Measurements from ENCODE around the gene KCNH6. TPM values are rescaled to one million over a fixed set of nuclear protein-coding genes. Genes with fewer than 3 reads are reported as not detected.

The KCNH6 gene
- polyA plus RNA-seq, 1 experiment, result 0.10 TPM

DNA sequence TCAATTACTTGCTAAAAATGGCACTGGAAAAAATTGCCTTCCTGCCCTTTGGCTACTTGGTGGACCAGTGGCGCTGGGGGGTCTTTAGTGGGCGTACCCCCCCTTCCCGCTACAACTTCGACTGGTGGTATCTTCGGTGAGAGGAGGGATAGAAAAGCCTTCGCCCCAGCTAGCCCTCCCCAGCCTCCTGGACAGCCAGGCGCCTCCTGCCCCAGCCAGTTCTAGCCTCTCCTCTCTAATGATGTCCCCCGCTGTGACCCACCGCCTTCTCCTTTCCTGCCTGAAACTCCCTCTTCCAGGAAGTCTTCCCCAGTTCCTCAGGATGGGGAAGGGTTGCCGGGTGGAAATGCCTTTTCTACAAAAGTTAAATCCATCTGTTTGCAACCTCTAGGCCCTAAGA, 40.1 kb upstream of the KCNH6 start:
- DNase-seq (ENCODE audit: low read depth), result no peak
- no peaks in the 10 kb centered on the region; the same call in 1 of the 2 replicates for H3K36me3 ChIP-seq (ENCODE audit: control insufficient read depth, insufficient read depth, low read length)
- TF ChIP-seq, protein P1, sequence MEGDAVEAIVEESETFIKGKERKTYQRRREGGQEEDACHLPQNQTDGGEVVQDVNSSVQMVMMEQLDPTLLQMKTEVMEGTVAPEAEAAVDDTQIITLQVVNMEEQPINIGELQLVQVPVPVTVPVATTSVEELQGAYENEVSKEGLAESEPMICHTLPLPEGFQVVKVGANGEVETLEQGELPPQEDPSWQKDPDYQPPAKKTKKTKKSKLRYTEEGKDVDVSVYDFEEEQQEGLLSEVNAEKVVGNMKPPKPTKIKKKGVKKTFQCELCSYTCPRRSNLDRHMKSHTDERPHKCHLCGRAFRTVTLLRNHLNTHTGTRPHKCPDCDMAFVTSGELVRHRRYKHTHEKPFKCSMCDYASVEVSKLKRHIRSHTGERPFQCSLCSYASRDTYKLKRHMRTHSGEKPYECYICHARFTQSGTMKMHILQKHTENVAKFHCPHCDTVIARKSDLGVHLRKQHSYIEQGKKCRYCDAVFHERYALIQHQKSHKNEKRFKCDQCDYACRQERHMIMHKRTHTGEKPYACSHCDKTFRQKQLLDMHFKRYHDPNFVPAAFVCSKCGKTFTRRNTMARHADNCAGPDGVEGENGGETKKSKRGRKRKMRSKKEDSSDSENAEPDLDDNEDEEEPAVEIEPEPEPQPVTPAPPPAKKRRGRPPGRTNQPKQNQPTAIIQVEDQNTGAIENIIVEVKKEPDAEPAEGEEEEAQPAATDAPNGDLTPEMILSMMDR (IDR thresholded peaks at IDR 0.05; ENCODE audit: insufficient read depth, low read depth, low read length), result no peak
- POLR2A ChIA-PET, result no interaction called here
- CTCF ChIA-PET, result interaction anchor here (7.2 kb wide), 1 partner anchor 57 kb away, joined by 135 read pairs; no protein-coding TSS in a partner anchor
- H3K27me3 ChIP-seq (ENCODE audit: control insufficient read depth, insufficient read depth, low read length), result no peaks in the 10 kb centered on the region
- H3K4me3 ChIP-seq (ENCODE audit: low read depth, low read length), result no peak overlapping the region

GRCh38 chr17:63483655-63484575, 39.2 kb upstream of the KCNH6 start:
- ChIA-PET CTCF (interaction anchor here (7.2 kb wide), 1 partner anchor 58 kb away, joined by 135 read pairs; no protein-coding TSS in a partner anchor), POLR2A (no interaction called here)
- no peak for DNase-seq (ENCODE audit: low read depth)

GRCh38 chr17:63486317-63487013, 36.7 kb upstream of the KCNH6 start:
- no peak overlapping the region for H3K4me3 ChIP-seq (ENCODE audit: low read depth, low read length)
- peaks cover under 1% of the 10 kb centered on the region; the same call in 1 of the 2 replicates for H3K27me3 ChIP-seq (ENCODE audit: control insufficient read depth, insufficient read depth, low read length)
- no peaks in the 10 kb centered on the region; the same call in 1 of the 2 replicates for H3K36me3 ChIP-seq (ENCODE audit: control insufficient read depth, insufficient read depth, low read length)
- TF ChIP-seq, protein P1 (IDR thresholded peaks at IDR 0.05; ENCODE audit: insufficient read depth, low read depth, low read length), result no peak
- no peak for DNase-seq (ENCODE audit: low read depth)
- ChIA-PET POLR2A (no interaction called here), CTCF (interaction anchor here (0.5 to 4.2 kb wide), 7 partner anchors 7 to 747 kb away, joined by 3 to 27 read pairs (median 3); partner anchors contain the start of gene ACE)

More at GRCh38 chr17:63483655-63484575, 39.2 kb upstream of the KCNH6 start:
- Histone ChIP-seq H3K36me3 (ENCODE audit: control insufficient read depth, insufficient read depth, low read length) (no peaks in the 10 kb centered on the region; the same call in 1 of the 2 replicates), H3K27me3 (ENCODE audit: control insufficient read depth, insufficient read depth, low read length) (no peaks in the 10 kb centered on the region), H3K4me3 (ENCODE audit: low read depth, low read length) (no peak overlapping the region)
- TF ChIP-seq, protein P1 (IDR thresholded peaks at IDR 0.05; ENCODE audit: insufficient read depth, low read depth, low read length), result no peak

GRCh38 chr17:63487014-63487339, 36.2 kb upstream of the KCNH6 start:
- TF ChIP-seq, protein P1 (IDR thresholded peaks at IDR 0.05; ENCODE audit: insufficient read depth, low read depth, low read length), result no peak
- no peak overlapping the region for H3K4me3 ChIP-seq (ENCODE audit: low read depth, low read length)
- no peak for DNase-seq (ENCODE audit: low read depth)
- no peaks in the 10 kb centered on the region; the same call in 1 of the 2 replicates for H3K36me3 ChIP-seq (ENCODE audit: control insufficient read depth, insufficient read depth, low read length)
- ChIA-PET POLR2A (no interaction called here), CTCF (interaction anchor here (0.6 to 4.2 kb wide), 6 partner anchors 8 to 61 kb away, joined by 3 to 27 read pairs (median 4); partner anchors contain the start of gene ACE)
- H3K27me3 ChIP-seq (ENCODE audit: control insufficient read depth, insufficient read depth, low read length), result peaks cover 2% of the 10 kb centered on the region; the same call in 1 of the 2 replicates

DNA sequence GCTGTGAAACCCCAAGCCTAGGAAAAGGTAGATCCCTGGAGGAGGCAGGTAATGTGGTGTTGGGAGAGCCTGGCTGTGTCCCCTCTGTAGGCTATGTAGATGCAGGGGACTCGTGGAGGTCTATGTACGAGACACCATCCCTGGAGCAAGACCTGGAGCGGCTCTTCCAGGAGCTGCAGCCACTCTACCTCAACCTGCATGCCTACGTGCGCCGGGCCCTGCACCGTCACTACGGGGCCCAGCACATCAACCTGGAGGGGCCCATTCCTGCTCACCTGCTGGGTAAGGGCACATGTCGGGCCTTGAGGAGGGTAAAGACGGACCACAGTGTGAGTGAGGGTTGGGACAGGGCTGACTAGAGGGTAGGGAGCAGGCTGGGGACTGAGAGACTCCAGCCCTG, 34.3 kb upstream of the KCNH6 start:
- DNase-seq (ENCODE audit: low read depth), result no peak

More for the DNA sequence above, 34.3 kb upstream of the KCNH6 start:
- H3K36me3 ChIP-seq (ENCODE audit: control insufficient read depth, insufficient read depth, low read length), result no peaks in the 10 kb centered on the region; the same call in 1 of the 2 replicates
- ChIA-PET POLR2A (no interaction called here), CTCF (interaction anchor here (0.6 to 4.2 kb wide), 3 partner anchors 10 to 96 kb away, joined by 4 to 27 read pairs (median 5); no protein-coding TSS in a partner anchor)
- H3K4me3 ChIP-seq (ENCODE audit: low read depth, low read length), result no peak overlapping the region
- TF ChIP-seq, protein P1 (IDR thresholded peaks at IDR 0.05; ENCODE audit: insufficient read depth, low read depth, low read length), result no peak
- H3K27me3 ChIP-seq (ENCODE audit: control insufficient read depth, insufficient read depth, low read length), result peaks cover 2% of the 10 kb centered on the region; the same call in 1 of the 2 replicates
